ENCODE measurements around the gene ZNF841. TPM values are rescaled to one million over a fixed set of nuclear protein-coding genes. Genes with fewer than 3 reads are reported as not detected.

ZNF841 gene
- total and polyA plus RNA-seq, 9 of the 15 experiments (the other 6 are each of a cell fraction or from before 2014, with no cell fraction given): 3.1 to 17.1 (median 11.0) TPM

GRCh38 chr19:52095172-52096014 is at the start of gene ZNF841 (continued):
- TF ChIP-seq ZNF511 (CRISPR knock-in tag; IDR thresholded peaks at IDR 0.05): no peak
- TF ChIP-seq HNRNPLL (IDR thresholded peaks at IDR 0.05; ENCODE audit: low read depth, low read length, poor library complexity, severe bottlenecking): no peak
- TF ChIP-seq BCL6 (CRISPR knock-in tag; IDR thresholded peaks at IDR 0.05): no peak
- TF ChIP-seq ZNF668 (CRISPR knock-in tag; IDR thresholded peaks at IDR 0.05): no peak
- no peak for TF ChIP-seq ZNF324 (CRISPR knock-in tag; IDR thresholded peaks at IDR 0.05)
- no peak for TF ChIP-seq TCF7L2 (IDR thresholded peaks at IDR 0.05; ENCODE audit: low read depth, low read length)
- TF ChIP-seq CHAMP1 (IDR thresholded peaks at IDR 0.05): no peak
- no peak for TF ChIP-seq IRF9 (tag; IDR thresholded peaks at IDR 0.05)
- no peak for TF ChIP-seq TEAD1 (CRISPR knock-in tag; IDR thresholded peaks at IDR 0.05)
- no peak for TF ChIP-seq FOXJ2 (tag; IDR thresholded peaks at IDR 0.05)
- no peak for TF ChIP-seq FIP1L1 (IDR thresholded peaks at IDR 0.05; ENCODE audit: low read depth, low read length, poor library complexity, severe bottlenecking)
- no peak for TF ChIP-seq POU5F1 (IDR thresholded peaks at IDR 0.05; ENCODE audit: borderline replicate concordance, low read depth, low read length, partially characterized antibody)
- no peak for TF ChIP-seq CGGBP1 (CRISPR knock-in tag; IDR thresholded peaks at IDR 0.05)
- TF ChIP-seq HDAC2 (IDR thresholded peaks at IDR 0.05): no peak
- TF ChIP-seq NFE2L1 (tag; IDR thresholded peaks at IDR 0.05; ENCODE audit: borderline replicate concordance, low read depth): no peak
- no peak for TF ChIP-seq RERE (CRISPR knock-in tag; IDR thresholded peaks at IDR 0.05; ENCODE audit: borderline replicate concordance)
- TF ChIP-seq ARHGAP35 (IDR thresholded peaks at IDR 0.05; ENCODE audit: partially characterized antibody): no peak
